CD4-positive, alpha-beta T cell (primary cell): ENCODE measurements around the gene EDEM3. TPM values are rescaled to one million over a fixed set of nuclear protein-coding genes. Genes with fewer than 3 reads are reported as not detected.

ENCODE experiments used
- ATAC-seq: fragments of 200-7000 bp; cut with Tn5 transposase; one replicate; pipeline ENCODE4 v1.10.0; 2022; ENCODE audit warnings: mild to moderate bottlenecking; ENCODE audit not compliant: poor library complexity
- CTCF ChIA-PET: fragments of 350-600 bp; sonication (Branson Sonifier 250); formaldehyde crosslinking; loops from one replicate; lab custom pipeline; 2021; ENCODE audit warnings: antibody characterized with exemption, inconsistent platforms; lab: Charles Lee
- POLR2A ChIA-PET: fragments of 350-600 bp; sonication (Branson Sonifier 250); formaldehyde crosslinking; loops from one replicate; lab custom pipeline; 2021; ENCODE audit warnings: antibody characterized with exemption, inconsistent platforms; lab: Charles Lee
- DNase-seq, 14 experiments: peaks; one replicate each; pipeline ENCODE4 v3.0.0-alpha.2; 2013 to 2020; ENCODE audit warnings: mixed read lengths in 2 of 14
- H3K27ac ChIP-seq, 2 donors: one replicate each; pipeline versions ENCODE4 v1.5.1 to v1.7.0; 2013; ENCODE audit warnings: low read length in 2 of 2, low read depth in 1 of 2, mild to moderate bottlenecking in 1 of 2
- H3K27me3 ChIP-seq, 2 experiments: 1 replicate in 1 of 2; 2 replicates in 1 of 2; pipeline versions ENCODE4 v1.6.1 to v1.7.0; 2013; ENCODE audit warnings: low read length in 2 of 2, control low read depth in 1 of 2, mild to moderate bottlenecking in 1 of 2, moderate library complexity in 1 of 2; ENCODE audit not compliant: insufficient read depth in 2 of 2, control insufficient read depth in 1 of 2
- H3K36me3 ChIP-seq: one replicate; pipeline ENCODE4 v1.6.1; 2013; ENCODE audit warnings: low read length, control low read depth; ENCODE audit not compliant: insufficient read depth
- H3K4me1 ChIP-seq: one replicate; pipeline ENCODE4 v1.6.1; 2013; ENCODE audit warnings: low read length, control low read depth; ENCODE audit not compliant: insufficient read depth
- H3K4me3 ChIP-seq: one replicate; pipeline ENCODE4 v1.5.1; 2013; ENCODE audit warnings: mild to moderate bottlenecking, low read length, moderate library complexity
- H3K9me3 ChIP-seq, 2 experiments: 1 replicate in 1 of 2; 2 replicates in 1 of 2; pipeline versions ENCODE4 v1.6.1 to v1.7.0; 2013; ENCODE audit warnings: low read length in 2 of 2, mild to moderate bottlenecking in 2 of 2, control low read depth in 1 of 2, moderate library complexity in 1 of 2; ENCODE audit not compliant: control insufficient read depth in 1 of 2, insufficient read depth in 1 of 2
- H3K27ac Mint-ChIP-seq: one replicate; pipeline ENCODE4 v1.8.0; 2020; ENCODE audit warnings: mixed read lengths
- H3K27me3 Mint-ChIP-seq: one replicate; pipeline ENCODE4 v1.8.0; 2021; ENCODE audit warnings: mixed read lengths
- H3K36me3 Mint-ChIP-seq: one replicate; pipeline ENCODE4 v1.8.0; 2021; ENCODE audit warnings: low read depth, mixed read lengths
- H3K4me1 Mint-ChIP-seq: one replicate; pipeline ENCODE4 v1.8.0; 2021; ENCODE audit warnings: low read depth, mixed read lengths
- H3K4me3 Mint-ChIP-seq: one replicate; pipeline ENCODE4 v1.8.0; 2020; ENCODE audit warnings: mild to moderate bottlenecking, mixed read lengths
- H3K9me3 Mint-ChIP-seq: one replicate; pipeline ENCODE4 v1.8.0; 2020; ENCODE audit warnings: mixed read lengths
- intact Hi-C, 2 experiments: fragments of 100-400 bp; cut with DNase I in 1 of 2; cut with micrococcal nuclease in 1 of 2; formaldehyde crosslinking; loops; one replicate each; pipeline versions ENCODE4 v1.15.1 to v1.9.0; 2023 to 2025; cut with DNase I, micrococcal nuclease
- total RNA-seq, 174 experiments: library from RNA in 2 of 174; stranded (reverse) in 2 of 174; gene quantifications; one replicate each; pipeline ENCODE4 v1.2.3 and lab custom pipeline; 2021 to 2026
- TF ChIP-seq, protein P1 (sequence below): fragments of 200-600 bp; IDR thresholded peaks from one replicate; pipeline ENCODE4 v1.8.0; 2022; ENCODE audit warnings: antibody characterized with exemption, mild to moderate bottlenecking

EDEM3 gene
- total RNA-seq, 2 experiments from 2014 or later: 19.9 to 20.0 TPM

DNA sequence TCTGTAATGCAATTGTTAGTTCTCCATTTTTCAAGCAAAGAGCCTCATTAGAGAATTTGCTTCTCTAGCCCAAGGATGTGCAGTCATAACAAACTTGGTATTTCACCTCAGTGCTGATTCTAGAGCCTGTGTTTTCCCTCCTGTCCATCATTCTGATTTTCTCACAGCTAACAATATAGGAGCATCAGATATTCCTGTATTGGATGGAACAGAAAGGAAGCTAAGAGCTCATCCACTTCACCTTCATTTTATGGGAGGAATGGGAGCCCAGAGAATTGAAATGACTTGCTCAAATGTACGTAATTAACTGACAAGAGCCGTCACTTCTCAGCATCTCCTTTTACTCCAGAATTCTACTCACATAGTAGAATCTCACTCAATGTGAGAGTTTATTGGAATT lies 96.6 kb downstream of the EDEM3 start:
- Mint-ChIP-seq H3K4me1 (no peaks in the 10 kb centered on the region), H3K4me3 (no peak overlapping the region), H3K27me3 (peaks cover 4% of the 10 kb centered on the region), H3K36me3 (no peaks in the 10 kb centered on the region), H3K27ac (no peak overlapping the region), H3K9me3 (no peaks in the 10 kb centered on the region)
- Histone ChIP-seq H3K27me3 (no peaks in the 10 kb centered on the region), H3K27ac (no peak overlapping the region), H3K9me3 (no peaks in the 10 kb centered on the region), H3K36me3 (no peaks in the 10 kb centered on the region), H3K4me1 (no peaks in the 10 kb centered on the region), H3K4me3 (no peak overlapping the region)
- ATAC-seq: no peak
- intact Hi-C loops: no loop called here
- DNase-seq: no peak
- TF ChIP-seq, protein P1, sequence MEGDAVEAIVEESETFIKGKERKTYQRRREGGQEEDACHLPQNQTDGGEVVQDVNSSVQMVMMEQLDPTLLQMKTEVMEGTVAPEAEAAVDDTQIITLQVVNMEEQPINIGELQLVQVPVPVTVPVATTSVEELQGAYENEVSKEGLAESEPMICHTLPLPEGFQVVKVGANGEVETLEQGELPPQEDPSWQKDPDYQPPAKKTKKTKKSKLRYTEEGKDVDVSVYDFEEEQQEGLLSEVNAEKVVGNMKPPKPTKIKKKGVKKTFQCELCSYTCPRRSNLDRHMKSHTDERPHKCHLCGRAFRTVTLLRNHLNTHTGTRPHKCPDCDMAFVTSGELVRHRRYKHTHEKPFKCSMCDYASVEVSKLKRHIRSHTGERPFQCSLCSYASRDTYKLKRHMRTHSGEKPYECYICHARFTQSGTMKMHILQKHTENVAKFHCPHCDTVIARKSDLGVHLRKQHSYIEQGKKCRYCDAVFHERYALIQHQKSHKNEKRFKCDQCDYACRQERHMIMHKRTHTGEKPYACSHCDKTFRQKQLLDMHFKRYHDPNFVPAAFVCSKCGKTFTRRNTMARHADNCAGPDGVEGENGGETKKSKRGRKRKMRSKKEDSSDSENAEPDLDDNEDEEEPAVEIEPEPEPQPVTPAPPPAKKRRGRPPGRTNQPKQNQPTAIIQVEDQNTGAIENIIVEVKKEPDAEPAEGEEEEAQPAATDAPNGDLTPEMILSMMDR: no peak
- CTCF ChIA-PET: no interaction called here
- POLR2A ChIA-PET: no interaction called here

DNA sequence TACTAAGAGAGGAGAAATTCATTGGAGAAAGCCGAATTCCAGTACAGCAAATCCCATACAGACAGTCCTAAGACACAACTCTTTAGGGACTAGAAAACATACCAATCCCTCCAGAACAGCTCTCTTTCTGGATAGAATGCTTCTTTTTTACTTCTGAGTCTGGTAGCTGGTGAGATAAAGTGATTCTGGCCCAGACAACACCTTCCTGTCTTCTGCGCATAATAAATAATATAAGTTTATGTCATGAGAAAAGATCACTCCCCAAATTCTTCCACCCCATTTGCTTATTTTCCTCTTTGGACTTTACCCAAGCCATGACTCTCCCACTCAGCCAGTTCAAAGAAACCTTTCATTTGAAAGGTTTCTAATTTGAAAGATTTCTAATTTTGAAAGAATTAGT lies 98.4 kb downstream of the EDEM3 start:
- H3K27me3 ChIP-seq: no peaks in the 10 kb centered on the region
- POLR2A ChIA-PET: no interaction called here

DNA sequence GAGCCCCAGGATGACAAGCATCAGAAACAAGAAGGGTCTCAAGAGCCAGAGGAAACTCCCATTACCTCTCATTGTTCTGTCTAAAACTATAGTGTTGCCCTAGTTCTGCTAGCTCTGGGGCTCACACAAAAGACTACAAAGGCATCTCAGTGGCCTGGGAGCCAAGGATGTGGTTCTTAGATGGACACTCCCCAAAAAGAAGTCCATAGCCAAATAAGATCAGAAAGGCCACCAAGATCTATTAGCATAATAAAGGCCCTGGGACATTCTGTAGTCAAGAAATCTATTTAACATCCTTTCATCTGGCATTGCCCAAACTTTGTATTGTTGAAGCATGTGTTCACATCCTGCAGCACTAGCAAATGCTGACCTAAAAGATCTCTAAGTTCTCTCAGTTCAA lies 99.5 kb downstream of the EDEM3 start:
- H3K4me3 ChIP-seq: no peak overlapping the region
- no peak for DNase-seq
- no peaks in the 10 kb centered on the region for H3K36me3 Mint-ChIP-seq
- ChIA-PET CTCF (interaction anchor here (1.3 kb wide), 1 partner anchor 8 kb away, joined by 3 read pairs; no protein-coding TSS in a partner anchor), POLR2A (no interaction called here)
- no peak overlapping the region for H3K27ac ChIP-seq
- intact Hi-C loops: no loop called here
- no peaks in the 10 kb centered on the region for H3K4me1 ChIP-seq
- H3K27me3 ChIP-seq: no peaks in the 10 kb centered on the region
- H3K36me3 ChIP-seq: no peaks in the 10 kb centered on the region
- ATAC-seq: no peak
- H3K4me1 Mint-ChIP-seq: no peaks in the 10 kb centered on the region
- TF ChIP-seq, protein P1: no peak
- no peaks in the 10 kb centered on the region for H3K9me3 Mint-ChIP-seq
- no peak overlapping the region for H3K27ac Mint-ChIP-seq
- peaks cover 13% of the 10 kb centered on the region for H3K27me3 Mint-ChIP-seq
- H3K4me3 Mint-ChIP-seq: no peak overlapping the region
- H3K9me3 ChIP-seq: no peaks in the 10 kb centered on the region

More for the DNA sequence above, 98.4 kb downstream of the EDEM3 start:
- no peaks in the 10 kb centered on the region for H3K9me3 ChIP-seq
- no peak overlapping the region for H3K27ac ChIP-seq
- no peaks in the 10 kb centered on the region for H3K4me1 Mint-ChIP-seq
- TF ChIP-seq, protein P1: no peak
- H3K27ac Mint-ChIP-seq: no peak overlapping the region
- CTCF ChIA-PET: no interaction called here
- H3K4me3 Mint-ChIP-seq: no peak overlapping the region
- intact Hi-C loops: no loop called here
- peaks cover 13% of the 10 kb centered on the region for H3K27me3 Mint-ChIP-seq
- H3K36me3 ChIP-seq: no peaks in the 10 kb centered on the region
- ATAC-seq: no peak
- no peaks in the 10 kb centered on the region for H3K4me1 ChIP-seq
- H3K36me3 Mint-ChIP-seq: no peaks in the 10 kb centered on the region
- no peak for DNase-seq
- no peaks in the 10 kb centered on the region for H3K9me3 Mint-ChIP-seq
- H3K4me3 ChIP-seq: no peak overlapping the region
